Measurements from ENCODE around the gene NSUN2. TPM values are rescaled to one million over a fixed set of nuclear protein-coding genes. Genes with fewer than 3 reads are reported as not detected.

The NSUN2 gene
- polyA plus RNA-seq, 3 donors: 24.4 to 63.4 (median 25.6) TPM

- no peaks in the 10 kb centered on the region for H3K9me3 Mint-ChIP-seq
- no peaks in the 10 kb centered on the region for H3K27me3 Mint-ChIP-seq (ENCODE audit: low read depth in 3 of 3)
- H3K4me1 Mint-ChIP-seq: peaks cover 15% of the 10 kb centered on the region
- no peaks in the 10 kb centered on the region for H3K27me3 ChIP-seq (ENCODE audit: control insufficient read depth in 2 of 2, insufficient read depth in 2 of 2, low read length in 2 of 2)
- H3K4me2 ChIP-seq (replicated peaks; ENCODE audit: extremely low read depth, low read length, poor library complexity, severe bottlenecking): no peak overlapping the region
- H2AFZ ChIP-seq (ENCODE audit: insufficient read depth, low read depth, low read length, poor library complexity, severe bottlenecking): no peak overlapping the region
- no peak overlapping the region for H3K4me3 ChIP-seq (replicated peaks in 1 of 3; ENCODE audit: low read depth in 2 of 3, low read length in 3 of 3)
- WGBS (ENCODE audit: insufficient coverage): 93% methylated on average over 4 of the region's 5 CpGs
- no peak overlapping the region for H3K9ac ChIP-seq (ENCODE audit: insufficient read depth, low read length, poor library complexity, severe bottlenecking)
- H4K20me1 ChIP-seq (ENCODE audit: insufficient read depth, low read length): peaks cover 26% of the 10 kb centered on the region
- H3K36me3 ChIP-seq (replicated peaks in 1 of 2; ENCODE audit: control insufficient read depth in 1 of 2, insufficient read depth in 2 of 2, low read length in 2 of 2): peaks cover 94 to 100% of the 10 kb centered on the region in 2 donors
- peaks cover 87 to 100% of the 10 kb centered on the region in 2 donors for H3K36me3 Mint-ChIP-seq
- H3K27ac Mint-ChIP-seq: peak overlapping the region in 3 of 7 donors; percentile 17 to 82 (median 22)
- H3K79me2 ChIP-seq (ENCODE audit: insufficient read depth, low read length): no peaks in the 10 kb centered on the region
- H3K4me1 ChIP-seq (ENCODE audit: control insufficient read depth in 1 of 2, insufficient read depth in 2 of 2, low read length in 2 of 2): no peaks in the 10 kb centered on the region
- DNase-seq: no peak
- no peak for TF ChIP-seq CTCF (IDR thresholded peaks at IDR 0.05)
- intact Hi-C loops (cut with micrococcal nuclease): no loop called here
- H3K27ac ChIP-seq (ENCODE audit: low read depth in 1 of 2, low read length in 2 of 2): peak overlapping the region in 1 of 2 donors; percentile 47
- H3K9me3 ChIP-seq (replicated peaks in 1 of 2; ENCODE audit: control insufficient read depth in 1 of 2, insufficient read depth in 1 of 2, low read length in 2 of 2): no peaks in the 10 kb centered on the region
- H3K4me3 Mint-ChIP-seq: no peak overlapping the region
These were observed 25.3 kb downstream of the NSUN2 start for GRCh38 chr5:6607559-6607936.

- Histone ChIP-seq H3K4me2 (replicated peaks; ENCODE audit: extremely low read depth, low read length, poor library complexity, severe bottlenecking) (no peak overlapping the region), H3K4me3 (replicated peaks in 1 of 3; ENCODE audit: low read depth in 2 of 3, low read length in 3 of 3) (no peak overlapping the region), H2AFZ (ENCODE audit: insufficient read depth, low read depth, low read length, poor library complexity, severe bottlenecking) (no peak overlapping the region), H3K27ac (ENCODE audit: low read depth in 1 of 2, low read length in 2 of 2) (peak overlapping the region in 1 of 2 donors; percentile 47), H3K4me1 (ENCODE audit: control insufficient read depth in 1 of 2, insufficient read depth in 2 of 2, low read length in 2 of 2) (no peaks in the 10 kb centered on the region), H3K36me3 (replicated peaks in 1 of 2; ENCODE audit: control insufficient read depth in 1 of 2, insufficient read depth in 2 of 2, low read length in 2 of 2) (peaks cover 94 to 100% of the 10 kb centered on the region in 2 donors), H3K9ac (ENCODE audit: insufficient read depth, low read length, poor library complexity, severe bottlenecking) (no peak overlapping the region), H3K9me3 (replicated peaks in 1 of 2; ENCODE audit: control insufficient read depth in 1 of 2, insufficient read depth in 1 of 2, low read length in 2 of 2) (no peaks in the 10 kb centered on the region), H3K27me3 (ENCODE audit: control insufficient read depth in 2 of 2, insufficient read depth in 2 of 2, low read length in 2 of 2) (no peaks in the 10 kb centered on the region), H4K20me1 (ENCODE audit: insufficient read depth, low read length) (peaks cover 20% of the 10 kb centered on the region), H3K79me2 (ENCODE audit: insufficient read depth, low read length) (no peaks in the 10 kb centered on the region)
- no peak for TF ChIP-seq CTCF (IDR thresholded peaks at IDR 0.05)
- H3K4me1 Mint-ChIP-seq: peaks cover 15% of the 10 kb centered on the region
- H3K27me3 Mint-ChIP-seq (ENCODE audit: low read depth in 3 of 3): no peaks in the 10 kb centered on the region
- peaks cover 87 to 100% of the 10 kb centered on the region in 2 donors for H3K36me3 Mint-ChIP-seq
- no peaks in the 10 kb centered on the region for H3K9me3 Mint-ChIP-seq
- H3K4me3 Mint-ChIP-seq: no peak overlapping the region
- WGBS (ENCODE audit: insufficient coverage): 56% methylated on average over 5 of the region's 9 CpGs
- intact Hi-C loops (cut with micrococcal nuclease): no loop called here
- H3K27ac Mint-ChIP-seq: peak overlapping the region in 4 of 7 donors; percentile 5 to 83 (median 47)
- no peak for DNase-seq
These were observed 25.8 kb downstream of the NSUN2 start for GRCh38 chr5:6606884-6607558.

Data from CD14-positive monocyte (primary cell).